Erythroblast (primary cell): ENCODE results near the gene BCAR3.

Source experiments
- DNase-seq, 2 experiments: peaks; one replicate each; lab custom pipeline; 2025; lab: John Stamatoyannopoulos, UW
- GATA1 ChIP-seq: IDR thresholded peaks from 2 replicates; pipeline ENCODE4 v1.6.1; 2011; ENCODE audit warnings: low read depth, mild to moderate bottlenecking, control low read depth, low read length, moderate library complexity
- POLR2A ChIP-seq: IDR thresholded peaks from 2 replicates; pipeline ENCODE4 v1.6.1; 2011; ENCODE audit warnings: mild to moderate bottlenecking, low read length

The BCAR3 gene

DNA sequence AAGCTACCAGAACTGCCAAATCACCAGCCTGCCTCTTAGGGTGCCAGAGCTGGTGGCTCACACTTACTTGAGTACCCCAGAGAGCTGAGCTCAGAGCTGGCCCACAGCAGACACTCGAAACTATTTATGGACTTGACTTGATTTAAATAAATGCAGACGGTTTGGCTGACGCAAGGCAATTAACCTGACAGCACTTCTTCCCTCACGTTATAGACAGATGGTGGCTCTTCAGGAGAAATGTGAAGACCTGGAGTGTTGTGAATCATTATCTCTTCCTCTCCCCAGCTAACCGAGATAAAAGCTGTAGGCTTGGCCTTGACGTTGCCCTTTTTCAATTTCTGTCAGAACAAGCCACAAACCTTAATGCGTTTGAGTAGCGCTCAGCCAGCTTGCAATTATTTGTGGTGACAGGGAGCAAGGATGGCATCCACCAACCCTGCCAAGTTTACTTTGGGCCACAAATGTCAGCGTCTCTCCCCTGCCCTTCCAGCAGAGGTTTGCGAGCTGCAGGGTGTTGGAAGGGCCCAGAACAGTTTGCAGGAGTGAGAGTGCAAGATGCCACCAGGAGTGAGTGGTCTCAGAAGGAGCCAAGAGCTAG lies 34.0 kb upstream of the BCAR3 start:
- DNase-seq, result no peak
- TF ChIP-seq POLR2A (no peak), GATA1 (no peak)

DNA sequence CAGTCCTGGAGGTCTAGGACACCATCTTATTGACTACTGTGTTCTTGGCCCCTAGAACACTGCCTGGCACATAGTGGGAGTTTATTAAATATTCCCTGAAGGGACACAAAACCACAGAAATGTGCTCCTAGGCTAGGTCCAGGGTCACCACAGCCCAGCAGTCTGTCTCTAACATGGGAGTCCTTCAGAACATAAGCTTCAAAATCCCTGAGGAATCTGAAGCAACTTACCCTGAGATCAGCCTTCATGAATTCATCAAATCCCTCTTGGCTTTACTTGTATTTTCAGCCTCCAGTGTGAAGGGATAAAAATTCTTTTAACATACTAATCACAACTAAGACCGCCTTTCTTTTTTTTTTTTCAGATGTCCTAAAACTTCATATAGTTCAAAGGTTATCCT lies 32.7 kb upstream of the BCAR3 start:
- DNase-seq, result no peak
- TF ChIP-seq POLR2A, result no peak
- TF ChIP-seq GATA1, result no peak

DNA sequence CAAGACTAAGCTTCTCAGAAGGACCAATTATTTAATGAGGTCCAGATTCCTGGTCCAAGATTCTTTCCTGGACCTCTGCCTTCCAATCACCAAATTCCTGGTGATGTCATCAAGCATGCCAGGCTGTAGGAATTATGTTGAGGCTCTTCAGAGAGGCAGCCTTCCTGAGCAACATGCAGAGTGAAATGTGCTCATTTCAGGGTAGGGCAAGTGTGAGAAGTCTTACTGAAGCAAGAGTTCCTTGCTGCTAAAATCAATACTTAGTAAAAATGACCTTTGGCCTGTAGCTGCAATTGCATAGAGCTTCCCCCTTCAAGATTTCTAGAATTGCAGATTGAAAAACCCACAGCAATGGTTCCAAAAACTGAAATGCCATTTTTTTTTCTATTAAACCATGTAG lies 31.7 kb upstream of the BCAR3 start:
- DNase-seq, result no peak
- TF ChIP-seq GATA1 (no peak), POLR2A (no peak)

DNA sequence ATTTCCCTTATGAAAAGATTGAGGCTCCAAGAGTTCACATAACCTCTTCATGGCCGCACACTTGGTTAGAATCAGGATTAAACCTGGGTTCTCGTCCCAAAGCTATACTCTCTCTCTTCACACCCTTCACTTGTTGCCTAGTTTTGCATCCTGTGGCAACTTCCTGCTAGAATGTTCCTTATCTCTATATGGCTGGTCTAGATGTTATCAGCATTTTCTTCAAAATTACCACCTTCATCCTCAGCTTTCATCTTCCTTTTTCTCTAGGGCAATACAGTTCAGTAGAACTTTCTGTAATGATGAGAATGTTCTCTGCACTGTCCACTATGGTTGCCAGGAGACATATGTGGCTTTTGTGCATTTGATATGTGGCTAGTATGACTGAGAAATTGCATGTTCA lies 31.1 kb upstream of the BCAR3 start:
- no peak for TF ChIP-seq POLR2A
- TF ChIP-seq GATA1, result no peak
- no peak for DNase-seq

DNA sequence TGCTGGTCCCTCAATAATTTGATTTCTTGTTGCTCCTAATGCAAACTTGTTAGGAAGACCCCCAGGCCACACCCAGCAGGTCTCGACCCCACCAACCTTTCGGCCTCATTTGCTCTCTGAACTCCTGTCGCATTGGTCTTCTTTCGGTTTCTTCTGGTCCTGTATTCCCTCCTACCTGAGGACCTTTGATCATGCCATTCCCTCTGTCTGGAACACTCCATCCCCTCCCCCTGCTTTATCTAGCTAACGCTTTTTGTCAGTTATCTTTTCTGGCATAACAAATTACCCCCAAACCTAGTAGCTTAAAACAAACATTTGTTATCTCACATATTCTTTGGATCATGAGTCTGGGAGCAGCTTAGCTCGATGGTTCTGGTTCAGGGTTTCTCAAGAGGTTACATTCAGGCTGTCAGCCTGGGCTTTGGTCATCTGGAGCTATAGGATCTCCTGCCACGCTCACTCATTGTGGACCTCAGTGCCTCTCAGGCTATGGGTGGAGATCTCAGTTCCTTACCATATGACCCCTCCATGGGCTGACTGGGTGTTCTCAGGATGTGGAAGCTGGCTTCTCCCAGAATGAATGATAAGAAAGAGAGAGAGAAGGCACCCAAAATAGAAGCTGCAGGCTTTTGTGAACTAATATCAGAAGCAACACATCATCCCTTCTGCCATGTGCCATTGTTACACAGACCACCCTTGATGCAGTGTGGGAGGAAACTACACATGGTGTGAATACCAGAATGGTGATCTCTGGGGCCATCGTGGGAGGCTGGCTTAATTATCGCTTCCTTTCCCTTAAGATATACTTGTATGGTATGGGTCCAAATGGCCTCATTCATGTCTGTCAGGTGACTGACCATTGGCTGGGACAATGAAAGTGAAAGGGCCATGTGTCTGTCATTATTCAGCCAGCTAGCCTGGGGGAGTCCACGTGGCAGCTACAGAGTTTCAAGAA lies 29.1 kb upstream of the BCAR3 start:
- DNase-seq, result no peak
- TF ChIP-seq GATA1 (no peak), POLR2A (no peak)

DNA sequence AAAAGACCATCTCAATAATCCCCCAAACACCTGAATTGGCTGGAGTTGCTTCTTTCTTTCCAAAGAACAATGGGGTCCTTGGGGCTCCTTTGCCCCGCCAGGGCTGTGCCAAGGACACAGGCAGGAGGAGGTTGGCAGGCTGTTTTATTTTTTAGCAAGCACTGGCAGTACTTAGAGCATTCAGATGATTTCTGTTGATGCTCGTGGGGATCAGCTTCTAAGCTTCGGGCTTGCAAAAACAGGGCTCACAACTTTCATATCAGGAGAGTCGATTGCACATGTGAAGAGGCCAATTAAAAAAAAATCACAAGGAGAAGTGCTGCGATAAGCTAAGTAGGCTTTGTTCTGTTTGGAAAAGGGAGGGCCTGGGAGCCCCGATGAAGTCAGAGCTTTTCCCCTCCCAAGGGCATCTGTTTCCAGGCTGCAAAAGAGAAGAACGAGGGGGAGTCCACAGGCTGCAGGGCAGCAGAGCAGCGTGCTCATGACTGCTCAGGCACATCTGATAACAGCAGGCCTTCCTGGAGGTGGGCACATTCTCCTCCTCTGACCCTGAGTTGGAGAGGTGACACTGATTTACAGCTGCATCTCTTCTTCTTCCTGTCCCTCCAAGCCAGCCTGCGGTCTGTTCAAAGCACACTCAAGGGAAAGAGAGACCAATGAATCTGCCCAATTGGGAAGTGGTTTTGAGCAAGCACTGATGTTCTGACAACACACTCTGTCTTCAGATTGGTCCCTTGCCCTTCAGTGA lies 27.3 kb upstream of the BCAR3 start:
- DNase-seq, result no peak
- TF ChIP-seq POLR2A (no peak), GATA1 (no peak)

DNA sequence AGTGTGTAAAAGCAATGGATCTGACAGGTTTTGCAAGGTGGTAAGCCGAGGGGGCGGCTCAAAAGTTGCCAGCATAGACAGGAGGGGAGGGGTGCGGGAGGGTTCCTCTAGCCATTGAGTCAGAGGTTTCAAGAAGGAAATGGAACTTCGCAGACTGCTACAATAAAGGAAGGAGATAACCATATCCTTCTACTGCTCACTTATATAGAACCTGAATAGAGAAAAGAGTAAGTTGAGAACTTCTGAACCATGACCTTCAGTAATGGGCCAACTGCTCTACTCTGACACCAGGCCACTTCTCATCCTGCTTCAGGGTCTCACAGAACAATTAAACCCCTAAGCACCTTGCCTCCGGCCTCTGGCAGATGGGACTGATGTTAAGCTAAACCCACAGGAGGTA lies 26.3 kb upstream of the BCAR3 start:
- DNase-seq, result no peak
- TF ChIP-seq POLR2A (no peak), GATA1 (no peak)

DNA sequence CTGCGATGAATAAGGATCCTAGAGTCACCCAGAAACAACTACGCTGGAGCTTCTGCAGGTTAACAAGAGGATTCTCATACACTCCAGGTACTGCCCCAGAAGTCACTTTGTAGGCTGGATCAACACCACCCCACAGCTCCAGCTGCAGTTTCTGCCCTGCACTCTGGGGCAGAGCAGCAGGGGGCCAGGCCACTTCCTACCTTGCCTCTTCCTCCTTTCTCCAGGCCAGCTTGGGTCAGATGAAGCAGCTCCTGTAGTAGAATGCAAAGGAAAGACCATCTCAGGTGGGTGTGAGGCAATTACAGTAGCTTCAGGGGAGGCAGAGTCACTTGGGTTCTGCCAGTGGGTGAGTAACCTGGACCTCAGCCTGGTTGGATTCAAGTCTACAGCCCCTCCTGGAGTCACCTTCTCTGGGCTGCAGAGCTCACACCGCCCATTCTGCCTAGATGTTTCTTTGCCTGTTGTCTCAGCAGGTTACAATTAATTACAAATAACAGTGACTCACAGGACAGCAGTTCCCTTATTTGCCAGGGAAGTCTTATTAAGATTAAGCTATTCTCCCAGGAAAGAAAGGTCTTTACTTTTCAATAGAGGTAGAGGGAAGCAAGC lies 24.4 kb upstream of the BCAR3 start:
- TF ChIP-seq GATA1 (no peak), POLR2A (no peak)
- no peak for DNase-seq

DNA sequence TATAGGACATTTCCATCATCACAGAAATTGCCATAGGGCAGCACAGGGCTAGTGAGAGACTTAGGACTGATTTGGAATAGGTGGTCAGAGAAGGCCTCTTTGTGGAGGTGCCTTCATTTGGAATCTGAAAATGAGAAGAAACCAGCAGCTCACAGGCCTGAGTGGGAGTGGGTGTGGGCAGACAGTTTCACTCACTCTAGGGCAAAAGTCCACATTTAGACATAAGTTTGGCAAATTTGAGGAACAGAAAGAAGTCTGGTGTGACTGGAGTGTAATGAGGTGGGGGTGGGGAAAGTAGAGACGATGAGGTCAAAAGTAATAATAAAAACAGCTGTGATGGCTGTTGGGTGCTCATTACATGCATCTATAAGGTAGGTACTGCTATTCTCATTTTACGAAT lies 22.4 kb upstream of the BCAR3 start:
- TF ChIP-seq POLR2A, result no peak
- TF ChIP-seq GATA1, result no peak
- DNase-seq, result no peak

DNA sequence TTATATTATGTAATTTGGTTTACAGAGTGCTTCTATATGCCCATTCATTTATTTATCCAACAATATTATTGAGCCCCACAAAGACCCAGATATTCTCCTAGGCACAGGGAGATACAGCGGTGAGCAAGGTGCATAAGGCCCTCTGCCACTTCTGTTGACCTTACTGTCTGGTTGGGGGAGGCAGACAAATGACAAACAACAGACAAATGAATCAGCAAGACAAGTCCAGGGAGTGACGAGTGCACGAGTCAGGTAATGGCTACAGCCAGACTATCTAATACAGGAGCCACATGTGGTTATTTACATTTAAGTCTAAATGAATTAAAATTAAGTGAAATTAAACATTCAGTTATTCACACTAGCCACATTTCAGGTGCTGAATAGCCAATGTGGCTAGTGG lies 22.0 kb upstream of the BCAR3 start:
- TF ChIP-seq GATA1, result no peak
- no peak for TF ChIP-seq POLR2A
- no peak for DNase-seq

DNA sequence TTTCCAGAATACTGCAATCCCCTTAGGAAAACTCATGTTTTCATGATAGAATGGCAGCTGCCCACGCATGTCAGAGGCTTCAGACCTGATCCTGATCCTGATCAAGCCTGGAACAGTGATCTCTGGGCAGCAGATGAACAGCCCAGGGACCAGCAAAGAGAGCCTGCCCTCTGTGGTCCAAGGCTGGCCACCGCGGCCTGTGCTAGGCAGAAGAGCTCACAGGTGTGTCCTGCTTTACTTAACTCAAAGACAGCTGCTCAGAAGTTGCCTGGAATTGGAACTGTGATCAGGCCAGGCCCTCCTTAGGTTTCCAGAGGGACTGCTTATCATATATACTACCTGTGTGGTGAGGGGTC lies 21.2 kb upstream of the BCAR3 start:
- no peak for TF ChIP-seq GATA1
- TF ChIP-seq POLR2A, result no peak

DNA sequence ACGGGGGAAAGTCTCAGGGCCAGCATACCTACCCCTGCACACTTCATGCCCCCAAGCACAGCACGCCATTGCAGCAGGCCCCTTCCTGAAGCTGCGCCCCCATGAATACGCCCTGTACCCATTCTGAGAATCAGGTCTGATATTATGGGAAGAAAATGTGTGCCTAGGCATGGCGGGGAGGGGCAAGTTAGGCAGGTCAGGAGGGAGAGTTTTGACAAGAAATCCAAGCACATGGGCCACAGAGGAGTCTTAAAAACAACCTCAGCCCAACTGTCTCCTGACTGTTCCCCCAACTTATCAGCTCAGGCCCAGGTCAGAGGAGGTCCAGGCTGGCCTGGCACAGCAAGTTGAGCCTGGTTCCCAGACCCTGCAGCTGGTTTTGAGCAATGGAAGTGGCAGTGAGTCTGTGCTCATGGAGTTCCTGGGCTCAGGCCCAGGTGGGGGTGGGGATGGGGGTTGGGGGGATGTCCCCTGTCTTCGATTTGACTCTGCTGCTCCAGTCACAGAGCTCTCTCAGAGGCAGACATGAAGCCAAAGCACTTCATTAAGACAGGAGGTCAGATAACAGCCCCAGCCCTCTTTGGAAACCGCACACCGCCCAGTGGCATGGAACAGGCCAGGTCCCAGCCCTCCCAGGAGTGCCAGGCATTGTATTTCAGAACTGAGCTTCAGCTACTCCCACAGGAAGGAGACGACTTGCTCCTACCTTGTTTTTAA lies 20.6 kb upstream of the BCAR3 start:
- TF ChIP-seq POLR2A (no peak), GATA1 (no peak)
- DNase-seq, result no peak

More for the DNA sequence above, 21.2 kb upstream of the BCAR3 start:
- no peak for DNase-seq

DNA sequence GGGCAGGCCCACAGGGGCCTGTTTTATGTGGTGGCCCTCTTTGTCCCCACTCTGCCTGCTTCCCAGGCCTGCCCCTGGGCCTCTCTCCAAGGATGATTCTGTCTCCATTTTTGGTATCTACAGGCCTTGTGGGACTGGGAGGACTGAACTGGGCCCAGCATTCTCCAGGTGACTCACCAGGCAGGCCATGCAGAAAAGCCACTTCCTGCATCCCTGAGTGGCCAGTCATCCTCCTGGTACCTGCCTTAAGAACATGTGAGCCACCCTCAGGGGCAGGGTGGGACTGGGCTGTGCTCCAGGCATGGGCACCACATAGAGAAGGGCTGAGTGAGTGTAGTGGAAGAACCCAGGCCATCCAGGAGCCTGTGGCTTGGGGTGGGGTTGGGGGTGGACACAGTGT lies 20.0 kb upstream of the BCAR3 start:
- TF ChIP-seq POLR2A (no peak), GATA1 (no peak)
- DNase-seq, result no peak
